PC-9 (cell line): ENCODE measurements around the gene COL20A1. TPM values are rescaled to one million over a fixed set of nuclear protein-coding genes. Genes with fewer than 3 reads are reported as not detected.

ENCODE experiments used
- BruUV-seq: library from RNA; stranded (reverse); fragments of 400-500 nt; replicated peaks from 2 replicates; lab custom pipeline; 2021; lab: Mats Ljungman, UMichigan
- CTCF ChIA-PET: fragments of 300-600 bp; sonication (Branson Sonifier 250); formaldehyde crosslinking; loops from one replicate; lab custom pipeline; 2022; ENCODE audit warnings: antibody characterized with exemption; lab: Charles Lee
- POLR2A ChIA-PET: fragments of 300-600 bp; sonication (Branson Sonifier 250); formaldehyde crosslinking; loops from one replicate; lab custom pipeline; 2022; ENCODE audit warnings: antibody characterized with exemption; ENCODE audit not compliant: unreplicated experiment; lab: Charles Lee
- DNase-seq, 2 experiments: peaks; one replicate each; pipeline versions ENCODE4 v3.0.0 to v3.0.0-alpha.2; 2015 to 2022; ENCODE audit warnings: mixed read lengths in 1 of 2
- H2AFZ ChIP-seq: fragments of 200-600 bp; sonication (generic); 2 replicates; pipeline ENCODE4 v1.8.1; 2017; ENCODE audit warnings: antibody characterized with exemption
- H3F3A ChIP-seq: fragments of 200-600 bp; sonication (generic); 2 replicates; pipeline ENCODE4 v1.8.1; 2017; ENCODE audit warnings: antibody characterized with exemption, mild to moderate bottlenecking, low read depth; ENCODE audit not compliant: insufficient read depth
- H3K27ac ChIP-seq: fragments of 200-600 bp; sonication (generic); 2 replicates; pipeline ENCODE4 v1.6.1; 2016; ENCODE audit warnings: mixed run types
- H3K27me3 ChIP-seq: fragments of 200-600 bp; sonication (generic); 2 replicates; pipeline ENCODE4 v1.6.1; 2016; ENCODE audit warnings: low read depth, mixed run types; ENCODE audit not compliant: insufficient read depth
- H3K36me3 ChIP-seq: fragments of 200-600 bp; sonication (generic); 2 replicates; pipeline ENCODE4 v1.6.1; 2016; ENCODE audit warnings: low read depth, mixed run types
- H3K4me1 ChIP-seq: fragments of 200-600 bp; sonication (generic); replicated peaks from 2 replicates; pipeline ENCODE4 v1.6.1; 2016; ENCODE audit warnings: mixed run types; ENCODE audit not compliant: insufficient read depth
- H3K4me2 ChIP-seq: fragments of 200-600 bp; sonication (generic); 2 replicates; pipeline ENCODE4 v1.6.1; 2017; ENCODE audit warnings: mixed run types
- H3K4me3 ChIP-seq: fragments of 200-600 bp; sonication (generic); 2 replicates; pipeline ENCODE4 v1.6.1; 2016; ENCODE audit warnings: mixed run types
- H3K79me2 ChIP-seq: fragments of 200-600 bp; sonication (generic); 2 replicates; pipeline ENCODE4 v1.6.1; 2017; ENCODE audit warnings: low read depth, mixed run types
- H3K9me2 ChIP-seq: fragments of 200-600 bp; sonication (generic); 2 replicates; pipeline ENCODE4 v1.8.1; 2017; ENCODE audit warnings: mild to moderate bottlenecking; ENCODE audit not compliant: insufficient read depth
- H3K9me3 ChIP-seq: fragments of 200-600 bp; sonication (generic); 2 replicates; pipeline ENCODE4 v1.8.1; 2016; ENCODE audit warnings: low read depth; ENCODE audit not compliant: insufficient read depth
- H4K20me1 ChIP-seq: fragments of 200-600 bp; sonication (generic); 2 replicates; pipeline ENCODE4 v1.8.1; 2017; ENCODE audit not compliant: insufficient read depth
- CTCF ChIP-seq: fragments of 200-600 bp; sonication (generic); conservative IDR thresholded peaks from 2 replicates; pipeline ENCODE4 v1.6.1; 2017; ENCODE audit warnings: mixed run types, antibody characterized with exemption, mild to moderate bottlenecking, moderate library complexity
- EZH2 ChIP-seq: fragments of 200-600 bp; sonication (generic); IDR thresholded peaks from 2 replicates; pipeline ENCODE4 v1.8.0; 2017; ENCODE audit warnings: antibody characterized with exemption, low read depth
- intact Hi-C: fragments of 100-400 bp; cut with micrococcal nuclease; formaldehyde crosslinking; loops from one replicate; pipeline ENCODE4 v1.10.0; 2022; ENCODE audit not compliant: unreplicated experiment
- total RNA-seq: library from RNA; stranded (reverse); gene quantifications from 2 replicates; pipeline ENCODE4 v1.2.3, GENCODE V29; 2021

COL20A1 gene
- total RNA-seq, 1 experiment from 2014 or later = not detected

GRCh38 chr20:63291811-63292210, 1.2 kb upstream of the COL20A1 start:
- POLR2A ChIA-PET = no interaction called here
- CTCF ChIA-PET = no interaction called here
- no peak for TF ChIP-seq CTCF
- no peak for TF ChIP-seq EZH2
- Histone ChIP-seq H3K4me3 (no peak overlapping the region), H3K4me2 (no peak overlapping the region), H3K36me3 (no peaks in the 10 kb centered on the region), H3K4me1 (no peaks in the 10 kb centered on the region), H3K27ac (no peak overlapping the region), H4K20me1 (peaks cover 17% of the 10 kb centered on the region), H3K9me2 (no peaks in the 10 kb centered on the region), H3K27me3 (peaks cover 26% of the 10 kb centered on the region), H3F3A (peaks cover 5% of the 10 kb centered on the region; the same call in 1 of the 2 replicates), H2AFZ (no peak overlapping the region), H3K9me3 (no peaks in the 10 kb centered on the region), H3K79me2 (no peaks in the 10 kb centered on the region)
- no peak for DNase-seq
- BruUV-seq = no TSS peak
- intact Hi-C loops = loop anchor here (5.0 kb wide), 1 partner anchor 70 kb away; no protein-coding TSS in a partner anchor

DNA sequence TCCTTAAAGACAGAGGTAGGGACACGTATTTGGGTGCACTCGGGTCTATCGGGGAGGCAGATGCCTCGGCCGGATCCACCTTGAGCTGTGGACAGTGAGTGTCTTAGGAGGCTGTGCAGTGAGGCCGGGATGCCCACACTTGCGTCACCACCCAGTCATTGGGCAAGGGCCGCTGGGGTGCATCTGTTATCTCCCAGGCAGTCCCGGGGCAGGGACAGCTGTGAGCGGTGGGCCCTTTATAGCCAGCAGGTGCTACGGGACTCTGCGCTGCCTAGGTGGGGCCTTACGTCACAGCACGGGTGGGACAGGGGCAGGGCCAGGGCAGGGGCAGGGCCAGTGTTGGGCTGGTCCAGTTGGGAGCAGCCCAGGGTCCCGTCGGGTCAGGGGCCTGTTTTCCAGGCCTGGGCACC, 689 bp upstream of the COL20A1 start:
- ChIA-PET CTCF (no interaction called here), POLR2A (no interaction called here)
- Histone ChIP-seq H3K9me2 (no peaks in the 10 kb centered on the region), H3K27ac (no peak overlapping the region), H4K20me1 (peaks cover 17% of the 10 kb centered on the region), H3K36me3 (no peaks in the 10 kb centered on the region), H3K4me2 (no peak overlapping the region), H3K9me3 (no peaks in the 10 kb centered on the region), H3K79me2 (no peaks in the 10 kb centered on the region), H3F3A (peaks cover 5% of the 10 kb centered on the region; the same call in 1 of the 2 replicates), H3K27me3 (peaks cover 31% of the 10 kb centered on the region), H3K4me3 (no peak overlapping the region), H3K4me1 (no peaks in the 10 kb centered on the region), H2AFZ (no peak overlapping the region)
- TF ChIP-seq CTCF (no peak), EZH2 (no peak)
- intact Hi-C loops = loop anchor here (5.0 kb wide), 1 partner anchor 70 kb away; no protein-coding TSS in a partner anchor
- DNase-seq = no peak
- no TSS peak for BruUV-seq

GRCh38 chr20:63293456-63293855, 470 bp downstream of the COL20A1 start:
- Histone ChIP-seq H3K4me3 (no peak overlapping the region), H3K4me2 (no peak overlapping the region), H3K9me2 (no peaks in the 10 kb centered on the region), H3K4me1 (no peaks in the 10 kb centered on the region), H3K9me3 (no peaks in the 10 kb centered on the region), H2AFZ (no peak overlapping the region), H3F3A (no peaks in the 10 kb centered on the region), H4K20me1 (peaks cover 17% of the 10 kb centered on the region), H3K79me2 (no peaks in the 10 kb centered on the region), H3K27ac (no peak overlapping the region), H3K36me3 (no peaks in the 10 kb centered on the region), H3K27me3 (peaks cover 43% of the 10 kb centered on the region)
- TF ChIP-seq CTCF (no peak), EZH2 (no peak)
- DNase-seq = no peak
- no TSS peak for BruUV-seq
- ChIA-PET CTCF (no interaction called here), POLR2A (no interaction called here)
- intact Hi-C loops = loop anchor here (5.0 kb wide), 1 partner anchor 71 kb away; no protein-coding TSS in a partner anchor
